HEK293 (cell line): ENCODE measurements around the gene DDX54.

Source experiments
- CTCF ChIA-PET: fragments of 350-600 bp; formaldehyde crosslinking; extraction: SDS; loops from one replicate; lab custom pipeline; 2021; ENCODE audit warnings: antibody characterized with exemption; lab: Yijun Ruan, JAX
- POLR2A ChIA-PET: fragments of 300-600 bp; formaldehyde crosslinking; extraction: SDS; loops from one replicate; lab custom pipeline; 2020; ENCODE audit warnings: antibody characterized with exemption, inconsistent platforms; lab: Yijun Ruan, JAX
- H3K27ac ChIP-seq: fragments of 200-500 bp; sonication (Bioruptor generic); 2 replicates; pipeline ENCODE4 v1.5.1; 2014; ENCODE audit warnings: low read depth, low read length, control low read depth, inconsistent platforms; ENCODE audit errors: extremely low read depth
- H3K36me3 ChIP-seq, 2 experiments: fragments of 200-500 bp in 1 of 2; sonication (Bioruptor generic) in 1 of 2; 1 replicate in 1 of 2; 2 replicates in 1 of 2; pipeline ENCODE4 v1.5.1; 2014 to 2017; ENCODE audit warnings: inconsistent platforms in 2 of 2, low read length in 2 of 2; ENCODE audit not compliant: control insufficient read depth in 2 of 2, insufficient read depth in 1 of 2
- H3K4me1 ChIP-seq: fragments of 200-500 bp; sonication (Bioruptor generic); 2 replicates; pipeline ENCODE4 v1.5.1; 2014; ENCODE audit warnings: mild to moderate bottlenecking, low read length, inconsistent platforms; ENCODE audit not compliant: control insufficient read depth, insufficient read depth
- H3K4me3 ChIP-seq: 2 replicates; pipeline ENCODE4 v1.5.1; 2011; ENCODE audit warnings: low read depth, mild to moderate bottlenecking, control low read depth, low read length, moderate library complexity
- H3K9me3 ChIP-seq: fragments of 200-500 bp; sonication (Bioruptor generic); 2 replicates; pipeline ENCODE4 v1.5.1; 2014; ENCODE audit warnings: low read depth, low read length, inconsistent platforms; ENCODE audit not compliant: control insufficient read depth, insufficient read depth
- BCL11A ChIP-seq: fragments of 450-650 bp; formaldehyde crosslinking; IDR thresholded peaks from 2 replicates; pipeline ENCODE4 v1.5.1; 2016; ENCODE audit warnings: low read depth, missing biosample characterization, missing genetic modification characterization
- TRIM28 ChIP-seq: IDR thresholded peaks from 2 replicates; pipeline ENCODE4 v1.6.1; 2011; ENCODE audit warnings: low read length, control low read depth, borderline replicate concordance
- WT1 ChIP-seq: fragments of 450-650 bp; formaldehyde crosslinking; IDR thresholded peaks from 2 replicates; pipeline ENCODE4 v1.5.1; 2016; ENCODE audit warnings: missing biosample characterization, missing genetic modification characterization
- ZNF169 ChIP-seq: fragments of 450-650 bp; formaldehyde crosslinking; IDR thresholded peaks from 2 replicates; pipeline ENCODE4 v1.5.1; 2016; ENCODE audit warnings: missing biosample characterization, missing genetic modification characterization
- ZNF184 ChIP-seq: fragments of 450-650 bp; IDR thresholded peaks from 2 replicates; pipeline ENCODE4 v1.5.1; 2018; ENCODE audit warnings: missing biosample characterization, mild to moderate bottlenecking, missing genetic modification characterization
- ZNF214 ChIP-seq: fragments of 450-650 bp; formaldehyde crosslinking; IDR thresholded peaks from 2 replicates; pipeline ENCODE4 v1.5.1; 2017; ENCODE audit warnings: missing biosample characterization, mild to moderate bottlenecking, missing genetic modification characterization, borderline replicate concordance
- ZNF335 ChIP-seq: fragments of 450-650 bp; formaldehyde crosslinking; conservative IDR thresholded peaks from 2 replicates; pipeline ENCODE4 v1.5.1; 2016; ENCODE audit warnings: missing biosample characterization, missing genetic modification characterization
- ZNF341 ChIP-seq: fragments of 450-650 bp; formaldehyde crosslinking; IDR thresholded peaks from 2 replicates; pipeline ENCODE4; 2016; ENCODE audit warnings: low read depth, missing biosample characterization, missing genetic modification characterization
- ZNF501 ChIP-seq: fragments of 450-650 bp; formaldehyde crosslinking; IDR thresholded peaks from 2 replicates; pipeline ENCODE4 v1.5.1; 2016; ENCODE audit warnings: missing biosample characterization, missing genetic modification characterization
- ZNF768 ChIP-seq: fragments of 450-650 bp; formaldehyde crosslinking; IDR thresholded peaks from 2 replicates; pipeline ENCODE4 v1.5.1; 2018; ENCODE audit warnings: missing biosample characterization, mild to moderate bottlenecking, missing genetic modification characterization
- ZNF785 ChIP-seq: fragments of 450-650 bp; formaldehyde crosslinking; IDR thresholded peaks from 2 replicates; pipeline ENCODE4 v1.5.1; 2016; ENCODE audit warnings: missing biosample characterization, missing genetic modification characterization
- TF ChIP-seq, protein P1 (sequence below): fragments of 450-650 bp; formaldehyde crosslinking; IDR thresholded peaks from 2 replicates; pipeline ENCODE4 v1.5.1; 2016; ENCODE audit warnings: missing biosample characterization, missing genetic modification characterization
- TF ChIP-seq, protein P2 (sequence below): fragments of 450-650 bp; formaldehyde crosslinking; IDR thresholded peaks from 2 replicates; pipeline ENCODE4 v1.5.1; 2016; ENCODE audit warnings: missing biosample characterization, missing genetic modification characterization
- TF ChIP-seq, protein P3 (sequence below): fragments of 450-650 bp; formaldehyde crosslinking; IDR thresholded peaks from 2 replicates; pipeline ENCODE4 v1.5.1; 2017; ENCODE audit warnings: missing biosample characterization, missing genetic modification characterization
- TF ChIP-seq, protein P4 (sequence below): fragments of 450-650 bp; formaldehyde crosslinking; IDR thresholded peaks from 2 replicates; pipeline ENCODE4 v1.5.1; 2016; ENCODE audit warnings: missing biosample characterization, missing genetic modification characterization

DDX54 gene

DNA sequence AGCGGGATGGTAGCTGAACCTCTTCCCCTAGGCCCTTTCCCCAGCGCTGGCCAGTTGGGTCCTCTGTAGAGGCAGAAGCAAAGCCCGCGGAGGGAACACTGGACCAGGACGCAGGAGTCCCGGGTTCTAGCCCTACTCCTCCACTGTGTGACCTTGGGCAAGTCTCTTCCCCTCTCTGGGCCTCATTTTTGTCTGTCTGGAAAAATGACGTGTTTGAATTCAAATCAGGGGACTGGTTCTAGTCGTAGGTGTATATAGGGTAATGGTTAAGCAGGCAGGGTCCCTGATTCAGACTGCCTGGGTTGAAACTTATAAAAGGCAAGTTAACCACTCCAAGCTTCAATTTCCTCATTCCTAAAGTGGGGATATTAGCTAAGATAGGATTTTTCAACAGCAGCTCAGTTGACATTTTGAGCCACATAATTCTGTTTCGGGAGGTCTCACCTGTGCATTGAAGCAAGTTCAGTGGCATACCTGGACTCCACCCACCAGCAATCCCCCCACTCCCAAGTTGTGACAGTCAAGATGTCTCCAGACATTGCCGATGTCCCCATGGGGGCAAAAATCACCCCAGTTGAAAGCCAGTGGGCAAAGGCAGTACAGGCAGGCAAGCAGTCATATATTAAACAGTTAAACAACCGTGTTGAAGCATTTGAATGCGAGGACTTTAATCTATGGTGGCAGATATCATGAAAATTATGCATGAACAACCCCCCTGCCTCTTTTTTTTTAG lies 36.9 kb upstream of the DDX54 start:
- Histone ChIP-seq H3K4me1 (no peaks in the 10 kb centered on the region), H3K9me3 (no peaks in the 10 kb centered on the region), H3K36me3 (peaks cover 0 to 6% of the 10 kb centered on the region in 2 experiments; a peak in 1 of 3 replicates), H3K4me3 (peak overlapping the region; percentile 70), H3K27ac (peak overlapping the region; percentile 33; the same call in 1 of the 2 replicates)
- TF ChIP-seq ZNF184 (no peak), ZNF501 (tag by site-specific recombination) (0 out of 2 replicates have a peak, but pooled peaks have one; percentile 4), ZNF335 (tag by site-specific recombination) (0 out of 2 replicates have a peak, but pooled peaks have one; percentile 8), TRIM28 (no peak), ZNF785 (no peak), ZNF214 (no peak), WT1 (no peak), ZNF768 (tag by site-specific recombination) (peak; percentile 93; the same call in 1 of the 2 replicates), ZNF169 (tag by site-specific recombination) (no peak), ZNF341 (tag by site-specific recombination) (no peak), BCL11A (tag by site-specific recombination) (0 out of 2 replicates have a peak, but pooled peaks have one; percentile 10)
- TF ChIP-seq, protein P1, sequence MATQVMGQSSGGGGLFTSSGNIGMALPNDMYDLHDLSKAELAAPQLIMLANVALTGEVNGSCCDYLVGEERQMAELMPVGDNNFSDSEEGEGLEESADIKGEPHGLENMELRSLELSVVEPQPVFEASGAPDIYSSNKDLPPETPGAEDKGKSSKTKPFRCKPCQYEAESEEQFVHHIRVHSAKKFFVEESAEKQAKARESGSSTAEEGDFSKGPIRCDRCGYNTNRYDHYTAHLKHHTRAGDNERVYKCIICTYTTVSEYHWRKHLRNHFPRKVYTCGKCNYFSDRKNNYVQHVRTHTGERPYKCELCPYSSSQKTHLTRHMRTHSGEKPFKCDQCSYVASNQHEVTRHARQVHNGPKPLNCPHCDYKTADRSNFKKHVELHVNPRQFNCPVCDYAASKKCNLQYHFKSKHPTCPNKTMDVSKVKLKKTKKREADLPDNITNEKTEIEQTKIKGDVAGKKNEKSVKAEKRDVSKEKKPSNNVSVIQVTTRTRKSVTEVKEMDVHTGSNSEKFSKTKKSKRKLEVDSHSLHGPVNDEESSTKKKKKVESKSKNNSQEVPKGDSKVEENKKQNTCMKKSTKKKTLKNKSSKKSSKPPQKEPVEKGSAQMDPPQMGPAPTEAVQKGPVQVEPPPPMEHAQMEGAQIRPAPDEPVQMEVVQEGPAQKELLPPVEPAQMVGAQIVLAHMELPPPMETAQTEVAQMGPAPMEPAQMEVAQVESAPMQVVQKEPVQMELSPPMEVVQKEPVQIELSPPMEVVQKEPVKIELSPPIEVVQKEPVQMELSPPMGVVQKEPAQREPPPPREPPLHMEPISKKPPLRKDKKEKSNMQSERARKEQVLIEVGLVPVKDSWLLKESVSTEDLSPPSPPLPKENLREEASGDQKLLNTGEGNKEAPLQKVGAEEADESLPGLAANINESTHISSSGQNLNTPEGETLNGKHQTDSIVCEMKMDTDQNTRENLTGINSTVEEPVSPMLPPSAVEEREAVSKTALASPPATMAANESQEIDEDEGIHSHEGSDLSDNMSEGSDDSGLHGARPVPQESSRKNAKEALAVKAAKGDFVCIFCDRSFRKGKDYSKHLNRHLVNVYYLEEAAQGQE (tag by site-specific recombination), result 0 out of 2 replicates have a peak, but pooled peaks have one; percentile 29
- TF ChIP-seq, protein P2, sequence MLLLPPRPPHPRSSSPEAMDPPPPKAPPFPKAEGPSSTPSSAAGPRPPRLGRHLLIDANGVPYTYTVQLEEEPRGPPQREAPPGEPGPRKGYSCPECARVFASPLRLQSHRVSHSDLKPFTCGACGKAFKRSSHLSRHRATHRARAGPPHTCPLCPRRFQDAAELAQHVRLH, result no peak
- TF ChIP-seq, protein P3, sequence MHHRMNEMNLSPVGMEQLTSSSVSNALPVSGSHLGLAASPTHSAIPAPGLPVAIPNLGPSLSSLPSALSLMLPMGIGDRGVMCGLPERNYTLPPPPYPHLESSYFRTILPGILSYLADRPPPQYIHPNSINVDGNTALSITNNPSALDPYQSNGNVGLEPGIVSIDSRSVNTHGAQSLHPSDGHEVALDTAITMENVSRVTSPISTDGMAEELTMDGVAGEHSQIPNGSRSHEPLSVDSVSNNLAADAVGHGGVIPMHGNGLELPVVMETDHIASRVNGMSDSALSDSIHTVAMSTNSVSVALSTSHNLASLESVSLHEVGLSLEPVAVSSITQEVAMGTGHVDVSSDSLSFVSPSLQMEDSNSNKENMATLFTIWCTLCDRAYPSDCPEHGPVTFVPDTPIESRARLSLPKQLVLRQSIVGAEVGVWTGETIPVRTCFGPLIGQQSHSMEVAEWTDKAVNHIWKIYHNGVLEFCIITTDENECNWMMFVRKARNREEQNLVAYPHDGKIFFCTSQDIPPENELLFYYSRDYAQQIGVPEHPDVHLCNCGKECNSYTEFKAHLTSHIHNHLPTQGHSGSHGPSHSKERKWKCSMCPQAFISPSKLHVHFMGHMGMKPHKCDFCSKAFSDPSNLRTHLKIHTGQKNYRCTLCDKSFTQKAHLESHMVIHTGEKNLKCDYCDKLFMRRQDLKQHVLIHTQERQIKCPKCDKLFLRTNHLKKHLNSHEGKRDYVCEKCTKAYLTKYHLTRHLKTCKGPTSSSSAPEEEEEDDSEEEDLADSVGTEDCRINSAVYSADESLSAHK, result no peak
- TF ChIP-seq, protein P4, sequence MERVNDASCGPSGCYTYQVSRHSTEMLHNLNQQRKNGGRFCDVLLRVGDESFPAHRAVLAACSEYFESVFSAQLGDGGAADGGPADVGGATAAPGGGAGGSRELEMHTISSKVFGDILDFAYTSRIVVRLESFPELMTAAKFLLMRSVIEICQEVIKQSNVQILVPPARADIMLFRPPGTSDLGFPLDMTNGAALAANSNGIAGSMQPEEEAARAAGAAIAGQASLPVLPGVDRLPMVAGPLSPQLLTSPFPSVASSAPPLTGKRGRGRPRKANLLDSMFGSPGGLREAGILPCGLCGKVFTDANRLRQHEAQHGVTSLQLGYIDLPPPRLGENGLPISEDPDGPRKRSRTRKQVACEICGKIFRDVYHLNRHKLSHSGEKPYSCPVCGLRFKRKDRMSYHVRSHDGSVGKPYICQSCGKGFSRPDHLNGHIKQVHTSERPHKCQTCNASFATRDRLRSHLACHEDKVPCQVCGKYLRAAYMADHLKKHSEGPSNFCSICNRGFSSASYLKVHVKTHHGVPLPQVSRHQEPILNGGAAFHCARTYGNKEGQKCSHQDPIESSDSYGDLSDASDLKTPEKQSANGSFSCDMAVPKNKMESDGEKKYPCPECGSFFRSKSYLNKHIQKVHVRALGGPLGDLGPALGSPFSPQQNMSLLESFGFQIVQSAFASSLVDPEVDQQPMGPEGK (tag by site-specific recombination), result 0 out of 2 replicates have a peak, but pooled peaks have one; percentile 4
- POLR2A ChIA-PET, result interaction anchor here (0.6 to 2.4 kb wide), 14 partner anchors 9 to 113 kb away, joined by 3 to 12 read pairs (median 3); partner anchors contain the start of genes DDX54, RITA1 and SLC8B1
- CTCF ChIA-PET, result interaction anchor here (0.6 to 1.2 kb wide), 5 partner anchors 11 to 157 kb away, joined by 3 to 5 read pairs (median 3); partner anchors contain the start of gene RITA1
